OCI-LY1 (cell line): Measurements from ENCODE around the gene SLC19A1.

Experiments used
- H2AFZ ChIP-seq: fragments of 200-600 bp; sonication (generic), shearing (Covaris generic); 2 replicates; pipeline ENCODE4 v1.6.0; 2014; ENCODE audit warnings: antibody characterized with exemption, mild to moderate bottlenecking, low read length
- H3F3A ChIP-seq: fragments of 200-600 bp; sonication (generic), shearing (Covaris generic); 2 replicates; pipeline ENCODE4 v1.6.0; 2014; ENCODE audit warnings: mild to moderate bottlenecking, antibody characterized with exemption, low read length, moderate library complexity; ENCODE audit not compliant: insufficient read depth
- H3K27ac ChIP-seq: fragments of 200-600 bp; sonication (generic); 2 replicates; pipeline ENCODE4 v1.5.1; 2014; ENCODE audit warnings: low read length, mixed run types, mild to moderate bottlenecking, low read depth; ENCODE audit not compliant: poor library complexity, severe bottlenecking
- H3K27me3 ChIP-seq: fragments of 200-600 bp; sonication (generic); 2 replicates; pipeline ENCODE4 v1.6.0; 2014; ENCODE audit warnings: antibody characterized with exemption, mild to moderate bottlenecking, low read length, moderate library complexity; ENCODE audit not compliant: insufficient read depth
- H3K36me3 ChIP-seq: fragments of 200-600 bp; sonication (generic); 2 replicates; pipeline ENCODE4 v1.6.1; 2014; ENCODE audit warnings: mild to moderate bottlenecking, antibody characterized with exemption, low read length, moderate library complexity, mixed read lengths; ENCODE audit not compliant: insufficient read depth
- H3K4me1 ChIP-seq: fragments of 200-600 bp; sonication (generic); 2 replicates; pipeline ENCODE4 v1.5.1; 2014; ENCODE audit warnings: mild to moderate bottlenecking, low read length, moderate library complexity; ENCODE audit not compliant: insufficient read depth, severe bottlenecking
- H3K4me2 ChIP-seq: fragments of 200-600 bp; sonication (generic), shearing (Covaris generic); 2 replicates; pipeline ENCODE4 v1.6.1; 2014; ENCODE audit warnings: low read length
- H3K4me3 ChIP-seq: fragments of 200-600 bp; sonication (generic); 2 replicates; pipeline ENCODE4 v1.5.1; 2014; ENCODE audit warnings: low read length, low read depth, mild to moderate bottlenecking, mixed read lengths; ENCODE audit not compliant: poor library complexity, severe bottlenecking
- H3K79me2 ChIP-seq: fragments of 200-600 bp; shearing (Covaris generic); 2 replicates; pipeline ENCODE4 v1.6.1; 2016; ENCODE audit warnings: mixed run types, low read length, mixed read lengths; ENCODE audit not compliant: insufficient read depth
- H3K9ac ChIP-seq: fragments of 200-600 bp; sonication (generic), shearing (Covaris generic); 2 replicates; pipeline ENCODE4 v1.6.1; 2014; ENCODE audit warnings: mild to moderate bottlenecking, low read length, mixed read lengths
- H3K9me2 ChIP-seq: fragments of 200-600 bp; sonication (generic), shearing (Covaris generic); 2 replicates; pipeline ENCODE4 v1.6.1; 2014; ENCODE audit warnings: low read depth, mild to moderate bottlenecking, low read length, mixed read lengths
- H3K9me3 ChIP-seq: fragments of 200-600 bp; shearing (Covaris generic); 2 replicates; pipeline ENCODE4 v1.6.1; 2014; ENCODE audit warnings: low read length, mixed read lengths
- H4K20me1 ChIP-seq: fragments of 200-600 bp; sonication (generic), shearing (Covaris generic); 2 replicates; pipeline ENCODE4 v1.6.0; 2016; ENCODE audit warnings: mild to moderate bottlenecking, low read length; ENCODE audit not compliant: insufficient read depth
- CTCF ChIP-seq: fragments of 200-600 bp; sonication (generic), shearing (Covaris generic); IDR thresholded peaks from 2 replicates; pipeline ENCODE4 v1.5.1; 2017; ENCODE audit warnings: mild to moderate bottlenecking, antibody characterized with exemption, low read length, moderate library complexity, mixed read lengths
- EZH2 ChIP-seq: fragments of 200-600 bp; sonication (generic), shearing (Covaris generic); IDR thresholded peaks from 2 replicates; pipeline ENCODE4 v1.8.0; 2017; ENCODE audit warnings: borderline replicate concordance, mixed run types, mild to moderate bottlenecking, antibody characterized with exemption, low read length, moderate library complexity, mixed read lengths

The SLC19A1 gene

GRCh38 chr21:45546636-45547544 is 4.7 kb upstream of the SLC19A1 start:
- Histone ChIP-seq H3K9ac (no peak overlapping the region), H3K27me3 (no peaks in the 10 kb centered on the region; the same call in 1 of the 2 replicates), H3K4me2 (no peak overlapping the region), H3K36me3 (no peaks in the 10 kb centered on the region), H3K79me2 (no peaks in the 10 kb centered on the region), H3K9me3 (no peaks in the 10 kb centered on the region), H3K4me1 (no peaks in the 10 kb centered on the region), H3F3A (no peaks in the 10 kb centered on the region), H4K20me1 (no peaks in the 10 kb centered on the region), H2AFZ (no peak overlapping the region), H3K9me2 (no peaks in the 10 kb centered on the region), H3K4me3 (no peak overlapping the region), H3K27ac (no peak overlapping the region)
- no peak for TF ChIP-seq EZH2
- no peak for TF ChIP-seq CTCF

- H3K27ac ChIP-seq = no peak overlapping the region
- no peaks in the 10 kb centered on the region for H3K79me2 ChIP-seq
- no peaks in the 10 kb centered on the region for H3K9me2 ChIP-seq
- no peaks in the 10 kb centered on the region for H3F3A ChIP-seq
- no peaks in the 10 kb centered on the region; the same call in 1 of the 2 replicates for H3K27me3 ChIP-seq
- H3K9ac ChIP-seq = no peak overlapping the region
- no peak overlapping the region for H3K4me3 ChIP-seq
- H3K4me2 ChIP-seq = no peak overlapping the region
- TF ChIP-seq CTCF (no peak), EZH2 (no peak)
- H3K9me3 ChIP-seq = no peaks in the 10 kb centered on the region
- no peaks in the 10 kb centered on the region for H4K20me1 ChIP-seq
- H2AFZ ChIP-seq = no peak overlapping the region
- peaks cover 5% of the 10 kb centered on the region for H3K4me1 ChIP-seq
- no peaks in the 10 kb centered on the region for H3K36me3 ChIP-seq
Measured at GRCh38 chr21:45545691-45546531, 3.7 kb upstream of the SLC19A1 start.

GRCh38 chr21:45545236-45545570 is 3.0 kb upstream of the SLC19A1 start:
- H3F3A ChIP-seq = no peaks in the 10 kb centered on the region
- no peak overlapping the region for H3K27ac ChIP-seq
- no peak overlapping the region for H3K4me2 ChIP-seq
- H3K4me1 ChIP-seq = peaks cover 7% of the 10 kb centered on the region
- no peak overlapping the region for H3K4me3 ChIP-seq
- H3K9ac ChIP-seq = no peak overlapping the region
- H3K79me2 ChIP-seq = no peaks in the 10 kb centered on the region
- no peaks in the 10 kb centered on the region for H3K36me3 ChIP-seq
- no peaks in the 10 kb centered on the region; the same call in 1 of the 2 replicates for H3K27me3 ChIP-seq
- no peak overlapping the region for H2AFZ ChIP-seq
- no peaks in the 10 kb centered on the region for H4K20me1 ChIP-seq
- no peak for TF ChIP-seq CTCF
- no peak for TF ChIP-seq EZH2
- H3K9me3 ChIP-seq = no peaks in the 10 kb centered on the region
- H3K9me2 ChIP-seq = no peaks in the 10 kb centered on the region
